Liver (tissue), 9 donors: ENCODE data around the gene C1QTNF4. TPM values are rescaled to one million over a fixed set of nuclear protein-coding genes. Genes with fewer than 3 reads are reported as not detected.
"Not testable (repeated sequence)": the region's sequence is repeated elsewhere in the genome, so short reads cannot be mapped to it uniquely, and the experiment has no call there.

Experiments used
- DNase-seq: peaks from one replicate; pipeline ENCODE4 v3.0.0-alpha.2; 2017; ENCODE audit warnings: low spot score
- H3K27ac ChIP-seq, 2 donors: one replicate each; pipeline ENCODE4 v1.7.0; 2013; ENCODE audit warnings: inconsistent platforms in 2 of 2, low read length in 2 of 2, control low read depth in 1 of 2, low read depth in 1 of 2, mild to moderate bottlenecking in 1 of 2
- H3K27me3 ChIP-seq, 4 donors: one replicate each; pipeline versions ENCODE4 v1.6.1 to v1.7.0; 2013; ENCODE audit warnings: low read length in 3 of 4, inconsistent platforms in 1 of 4, mild to moderate bottlenecking in 1 of 4, moderate library complexity in 1 of 4; ENCODE audit not compliant: control insufficient read depth in 4 of 4, insufficient read depth in 4 of 4
- H3K36me3 ChIP-seq, 4 donors: one replicate each; pipeline versions ENCODE4 v1.6.1 to v1.7.0; 2013; ENCODE audit warnings: low read length in 3 of 4, mild to moderate bottlenecking in 3 of 4, low read depth in 1 of 4, moderate library complexity in 1 of 4; ENCODE audit not compliant: control insufficient read depth in 4 of 4, insufficient read depth in 3 of 4
- H3K4me1 ChIP-seq, 4 donors: one replicate each; pipeline versions ENCODE4 v1.6.1 to v1.7.0; 2013; ENCODE audit warnings: low read length in 3 of 4, mild to moderate bottlenecking in 3 of 4, moderate library complexity in 1 of 4; ENCODE audit not compliant: control insufficient read depth in 4 of 4, insufficient read depth in 4 of 4
- H3K4me3 ChIP-seq, 3 donors: one replicate each; pipeline versions ENCODE4 v1.6.1 to v1.7.0; 2013; ENCODE audit warnings: low read length in 3 of 3, control low read depth in 1 of 3, low read depth in 1 of 3, mild to moderate bottlenecking in 1 of 3
- H3K9ac ChIP-seq, 2 donors: one replicate each; pipeline ENCODE4 v1.7.0; 2013; ENCODE audit warnings: low read length in 2 of 2, mild to moderate bottlenecking in 2 of 2, moderate library complexity in 2 of 2, control low read depth in 1 of 2, low read depth in 1 of 2
- H3K9me3 ChIP-seq, 4 donors: one replicate each; pipeline versions ENCODE4 v1.6.1 to v1.7.0; 2013; ENCODE audit warnings: low read length in 3 of 4; ENCODE audit not compliant: control insufficient read depth in 4 of 4
- ATF3 ChIP-seq: IDR thresholded peaks from 2 replicates; pipeline ENCODE4 v1.6.1; 2016; ENCODE audit warnings: antibody characterized with exemption
- EGR1 ChIP-seq, 2 donors: IDR thresholded peaks; 2 replicates each; pipeline ENCODE4 v1.6.1; 2016 to 2018; ENCODE audit warnings: antibody characterized with exemption in 2 of 2, low read depth in 2 of 2
- FOXA1 ChIP-seq: IDR thresholded peaks from 2 replicates; pipeline ENCODE4 v1.6.1; 2016; ENCODE audit warnings: antibody characterized with exemption
- FOXA2 ChIP-seq: IDR thresholded peaks from 2 replicates; pipeline ENCODE4 v1.6.1; 2016; ENCODE audit warnings: antibody characterized with exemption
- GABPA ChIP-seq, 2 donors: IDR thresholded peaks in 1 of 2; conservative IDR thresholded peaks in 1 of 2; 2 replicates each; pipeline ENCODE4 v1.6.1; 2016; ENCODE audit warnings: antibody characterized with exemption in 2 of 2, mild to moderate bottlenecking in 1 of 2, moderate library complexity in 1 of 2
- HNF4A ChIP-seq, 2 donors: conservative IDR thresholded peaks; 2 replicates each; pipeline ENCODE4 v1.6.1; 2016; ENCODE audit warnings: antibody characterized with exemption in 2 of 2, mild to moderate bottlenecking in 2 of 2
- HNF4G ChIP-seq: IDR thresholded peaks from 2 replicates; pipeline ENCODE4 v1.6.1; 2016; ENCODE audit warnings: antibody characterized with exemption
- JUND ChIP-seq, 2 donors: IDR thresholded peaks; 2 replicates each; pipeline ENCODE4 v1.6.1; 2016; ENCODE audit warnings: antibody characterized with exemption in 2 of 2
- NR2F2 ChIP-seq: IDR thresholded peaks from 2 replicates; pipeline ENCODE4 v1.6.1; 2016; ENCODE audit warnings: antibody characterized with exemption
- RAD21 ChIP-seq, 2 donors: IDR thresholded peaks; 2 replicates each; pipeline ENCODE4 v1.6.1; 2016; ENCODE audit warnings: antibody characterized with exemption in 2 of 2, mild to moderate bottlenecking in 2 of 2
- REST ChIP-seq: IDR thresholded peaks from 2 replicates; pipeline ENCODE4 v1.6.1; 2016; ENCODE audit warnings: antibody characterized with exemption, mild to moderate bottlenecking
- RXRA ChIP-seq, 2 donors: IDR thresholded peaks; 2 replicates each; pipeline ENCODE4 v1.6.1; 2017 to 2018; ENCODE audit warnings: antibody characterized with exemption in 2 of 2, mild to moderate bottlenecking in 1 of 2
- SP1 ChIP-seq: IDR thresholded peaks from 2 replicates; pipeline ENCODE4 v1.6.1; 2018; ENCODE audit warnings: antibody characterized with exemption, mild to moderate bottlenecking
- TAF1 ChIP-seq: conservative IDR thresholded peaks from 2 replicates; pipeline ENCODE4 v1.6.1; 2016; ENCODE audit warnings: antibody characterized with exemption, mild to moderate bottlenecking
- YY1 ChIP-seq: IDR thresholded peaks from 2 replicates; pipeline ENCODE4 v1.6.1; 2016; ENCODE audit warnings: antibody characterized with exemption, mild to moderate bottlenecking
- ZBTB33 ChIP-seq: IDR thresholded peaks from 2 replicates; pipeline ENCODE4 v1.6.1; 2016; ENCODE audit warnings: antibody characterized with exemption
- WGBS: extraction: QIAGEN DNeasy Blood & Tissue Kit; methylation state at CpG from one replicate; pipeline ENCODE4 v1.1.7; 2013; 5-methylcytosine and 5-hydroxymethylcytosine counted together
- polyA plus RNA-seq, 2 donors: library from polyadenylated mRNA; stranded (reverse) in 1 of 2; unstranded in 1 of 2; fragments of 200-250 nt in 1 of 2; fragments of >200 nt in 1 of 2; fragmentation: Nextera tagmentation in 1 of 2; extraction: Ambion mirVana in 1 of 2; gene quantifications; one replicate each; pipeline versions ENCODE4 v1.2.1 to v1.2.3, GENCODE V29; 2013 to 2015
- total RNA-seq, 2 donors: library from RNA; depleted of rRNA; stranded (reverse); fragments of >200 nt; gene quantifications; one replicate each; pipeline ENCODE4 v1.2.3, GENCODE V29; 2014
- TF ChIP-seq, protein P1 (sequence below): IDR thresholded peaks from 2 replicates; pipeline ENCODE4 v1.6.1; 2016; ENCODE audit warnings: antibody characterized with exemption
- TF ChIP-seq, protein P2 (sequence below): fragments of 150-350 bp; IDR thresholded peaks from 2 replicates; pipeline ENCODE4 v1.5.1; 2017; ENCODE audit warnings: improper control_type of control experiment, low read depth, low read length; ENCODE audit not compliant: missing input control
- donor health status: healthy.
- donor health status: healthy.
- donor health status: healthy.
- donor health status: healthy.
- donor health status: healthy.

Gene C1QTNF4
- total and polyA plus RNA-seq, 4 donors, result 0.08 to 1.8 (median 0.32) TPM

DNA sequence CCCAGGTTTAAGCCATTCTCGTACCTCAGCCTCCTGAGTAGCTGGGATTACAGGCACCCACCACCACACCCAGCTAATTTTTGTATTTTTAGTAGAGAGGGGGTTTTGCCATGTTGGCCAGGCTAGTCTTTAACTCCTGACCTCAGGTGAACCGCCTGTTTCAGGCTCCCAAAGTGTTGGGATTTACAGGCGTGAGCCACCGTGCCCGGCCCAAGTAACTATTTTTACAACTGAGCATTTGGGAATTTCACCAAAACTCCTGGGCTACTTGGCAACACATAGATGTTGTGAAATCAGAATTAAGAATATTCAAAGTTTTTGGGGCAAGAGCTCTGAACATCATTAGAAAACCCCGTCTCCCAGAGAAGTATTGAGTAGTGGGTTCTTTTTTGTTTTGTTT lies 46.3 kb upstream of the C1QTNF4 start:
- H3K27ac ChIP-seq, result peak overlapping the region in 1 of 2 donors; percentile 0

GRCh38 chr11:47636331-47636730 lies 42.1 kb upstream of the C1QTNF4 start:
- Histone ChIP-seq H3K4me1 (peaks cover 5 to 15% (median 12%) of the 10 kb centered on the region in 4 donors), H3K36me3 (peaks cover 13 to 48% (median 38%) of the 10 kb centered on the region in 4 donors)
- 98% methylated on average over 11 of the region's 11 CpGs for WGBS
- not testable (repeated sequence) for H3K9ac ChIP-seq, H3K4me3 ChIP-seq, H3K27ac ChIP-seq, H3K9me3 ChIP-seq, DNase-seq, H3K27me3 ChIP-seq

More for the DNA sequence above, 46.3 kb upstream of the C1QTNF4 start:
- Histone ChIP-seq H3K4me3 (peak overlapping the region in 1 of 3 donors; percentile 79), H3K36me3 (peaks cover 7 to 23% (median 14%) of the 10 kb centered on the region in 4 donors), H3K4me1 (peaks cover 2 to 24% (median 15%) of the 10 kb centered on the region in 4 donors)
- not testable (repeated sequence) for H3K9ac ChIP-seq, H3K27me3 ChIP-seq, DNase-seq, H3K9me3 ChIP-seq
- 41% methylated on average over 6 of the region's 6 CpGs for WGBS
- TF ChIP-seq SP1 (peak; percentile 13), HNF4A (conservative IDR thresholded peaks at IDR 0.05) (peak in 1 of 2 donors; percentile 5), RXRA (IDR thresholded peaks at IDR 0.05) (peak; percentile 15 to 17), RAD21 (IDR thresholded peaks at IDR 0.05) (peak in 1 of 2 donors; percentile 15)

GRCh38 chr11:47631473-47631872 lies 37.3 kb upstream of the C1QTNF4 start:
- no peak for DNase-seq
- H3K4me1 ChIP-seq, result peaks cover 0 to 3% (median 2%) of the 10 kb centered on the region in 4 donors
- 41% methylated on average over 5 of the region's 5 CpGs for WGBS
- no peak overlapping the region for H3K4me3 ChIP-seq
- no peak overlapping the region for H3K9ac ChIP-seq
- no peaks in the 10 kb centered on the region for H3K27me3 ChIP-seq
- H3K27ac ChIP-seq, result no peak overlapping the region
- peaks cover 19 to 67% (median 59%) of the 10 kb centered on the region in 4 donors for H3K36me3 ChIP-seq
- TF ChIP-seq ZBTB33 (no peak), YY1 (no peak), EGR1 (IDR thresholded peaks at IDR 0.05; ENCODE audit: low read depth in 2 of 2) (no peak), ATF3 (no peak), NR2F2 (no peak), FOXA1 (no peak), JUND (IDR thresholded peaks at IDR 0.05) (no peak), TAF1 (no peak), REST (no peak), RXRA (IDR thresholded peaks at IDR 0.05) (no peak), GABPA (IDR thresholded peaks at IDR 0.05 in 1 of 2, conservative IDR thresholded peaks at IDR 0.05 in 1 of 2) (no peak), SP1 (no peak), HNF4A (conservative IDR thresholded peaks at IDR 0.05) (no peak), RAD21 (IDR thresholded peaks at IDR 0.05) (no peak), HNF4G (no peak), FOXA2 (no peak)
- TF ChIP-seq, protein P1, sequence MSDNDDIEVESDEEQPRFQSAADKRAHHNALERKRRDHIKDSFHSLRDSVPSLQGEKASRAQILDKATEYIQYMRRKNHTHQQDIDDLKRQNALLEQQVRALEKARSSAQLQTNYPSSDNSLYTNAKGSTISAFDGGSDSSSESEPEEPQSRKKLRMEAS, result no peak
- TF ChIP-seq, protein P2, sequence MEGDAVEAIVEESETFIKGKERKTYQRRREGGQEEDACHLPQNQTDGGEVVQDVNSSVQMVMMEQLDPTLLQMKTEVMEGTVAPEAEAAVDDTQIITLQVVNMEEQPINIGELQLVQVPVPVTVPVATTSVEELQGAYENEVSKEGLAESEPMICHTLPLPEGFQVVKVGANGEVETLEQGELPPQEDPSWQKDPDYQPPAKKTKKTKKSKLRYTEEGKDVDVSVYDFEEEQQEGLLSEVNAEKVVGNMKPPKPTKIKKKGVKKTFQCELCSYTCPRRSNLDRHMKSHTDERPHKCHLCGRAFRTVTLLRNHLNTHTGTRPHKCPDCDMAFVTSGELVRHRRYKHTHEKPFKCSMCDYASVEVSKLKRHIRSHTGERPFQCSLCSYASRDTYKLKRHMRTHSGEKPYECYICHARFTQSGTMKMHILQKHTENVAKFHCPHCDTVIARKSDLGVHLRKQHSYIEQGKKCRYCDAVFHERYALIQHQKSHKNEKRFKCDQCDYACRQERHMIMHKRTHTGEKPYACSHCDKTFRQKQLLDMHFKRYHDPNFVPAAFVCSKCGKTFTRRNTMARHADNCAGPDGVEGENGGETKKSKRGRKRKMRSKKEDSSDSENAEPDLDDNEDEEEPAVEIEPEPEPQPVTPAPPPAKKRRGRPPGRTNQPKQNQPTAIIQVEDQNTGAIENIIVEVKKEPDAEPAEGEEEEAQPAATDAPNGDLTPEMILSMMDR, result no peak
- no peaks in the 10 kb centered on the region for H3K9me3 ChIP-seq
